HPDE6-E6E7 (cell line): ENCODE results near the gene MST1R.

Source experiments
- DNase-seq: peaks from one replicate; pipeline ENCODE4 v3.0.0; 2011; ENCODE audit warnings: missing footprints; ENCODE audit errors: extremely low spot score

Gene MST1R

DNA sequence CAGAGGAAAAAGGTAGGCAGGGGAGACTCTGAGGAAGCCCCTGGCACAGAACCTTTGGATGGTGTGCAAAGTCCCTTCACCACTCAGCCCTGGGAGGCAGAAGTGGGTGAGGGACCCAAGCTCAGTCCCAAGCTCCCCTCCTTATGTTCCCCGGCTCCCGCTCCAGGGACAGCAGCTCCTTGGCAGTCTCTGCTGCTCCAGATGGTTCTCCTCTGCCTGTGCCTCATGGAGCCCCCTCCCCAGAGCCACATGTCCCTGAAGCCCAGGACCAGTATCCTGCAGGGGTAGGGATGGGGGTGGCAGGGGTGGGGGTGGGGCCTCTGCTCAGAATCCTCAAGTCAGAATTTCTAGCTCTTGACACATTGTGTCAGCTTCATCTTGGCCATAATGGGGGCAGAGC lies 26.0 kb downstream of the MST1R start:
- no peak for DNase-seq

DNA sequence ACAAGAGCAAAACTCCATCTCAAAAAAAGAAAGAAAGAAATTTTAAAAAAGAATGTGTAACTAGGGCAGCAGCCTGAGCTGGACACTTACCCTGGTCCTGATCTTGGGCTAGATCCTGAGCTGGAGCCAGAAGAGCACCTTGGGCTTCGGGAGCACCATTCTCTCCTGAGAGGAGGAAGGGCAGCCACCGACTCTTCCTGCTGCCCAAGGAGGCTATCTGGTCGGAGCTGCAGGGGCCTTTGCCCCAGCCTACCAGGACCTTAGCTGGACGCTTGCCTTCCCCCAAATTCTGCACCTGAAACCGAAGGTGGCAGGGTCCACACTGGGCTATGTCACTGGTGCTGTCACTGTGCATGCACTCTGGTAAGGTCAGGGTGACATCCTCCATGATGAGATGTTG lies 27.1 kb downstream of the MST1R start:
- no peak for DNase-seq

DNA sequence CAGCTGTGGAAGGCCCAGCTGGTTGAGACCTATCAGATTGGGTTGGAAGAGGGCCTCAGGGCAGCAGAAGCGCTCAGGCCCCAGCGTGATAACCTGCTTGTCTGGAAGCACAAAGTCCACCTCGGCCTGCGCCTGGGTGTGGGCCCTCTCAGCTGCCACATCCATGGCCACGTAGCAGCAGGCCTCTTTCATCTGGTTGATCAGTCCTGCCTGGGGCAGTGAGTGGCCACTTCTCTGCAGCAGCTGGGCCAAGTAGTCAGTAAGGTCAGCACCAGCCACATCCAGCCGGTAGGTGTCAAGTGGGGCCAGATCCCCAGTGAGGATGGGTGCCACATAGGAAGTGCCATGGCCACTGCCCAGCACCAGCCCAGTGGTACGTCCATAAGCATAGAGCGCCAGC lies 30.1 kb downstream of the MST1R start:
- no peak for DNase-seq

DNA sequence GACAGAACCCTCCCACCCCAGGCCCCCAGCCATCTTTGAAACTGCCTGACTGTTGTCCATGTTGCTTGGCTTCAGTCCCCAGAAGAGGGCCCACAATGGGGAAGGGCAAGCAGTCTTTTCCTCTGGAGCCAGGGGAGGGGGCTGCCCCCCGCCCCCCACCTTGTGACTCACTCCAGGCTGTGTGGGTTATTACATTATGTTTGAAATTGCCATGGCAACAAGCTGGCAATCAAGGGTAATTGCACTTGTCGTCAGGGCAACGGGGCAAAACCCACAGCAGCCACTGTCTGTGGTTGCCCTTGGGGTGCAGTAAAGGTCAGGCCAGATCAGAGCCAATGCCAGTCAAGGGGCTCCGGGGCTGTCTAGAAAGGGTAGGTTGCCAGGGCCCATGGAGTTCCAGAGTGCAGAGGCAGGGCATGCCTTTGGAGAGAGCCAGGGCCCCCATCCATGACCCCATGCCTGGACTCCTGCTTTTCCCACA lies 30.8 kb downstream of the MST1R start:
- DNase-seq, result no peak

DNA sequence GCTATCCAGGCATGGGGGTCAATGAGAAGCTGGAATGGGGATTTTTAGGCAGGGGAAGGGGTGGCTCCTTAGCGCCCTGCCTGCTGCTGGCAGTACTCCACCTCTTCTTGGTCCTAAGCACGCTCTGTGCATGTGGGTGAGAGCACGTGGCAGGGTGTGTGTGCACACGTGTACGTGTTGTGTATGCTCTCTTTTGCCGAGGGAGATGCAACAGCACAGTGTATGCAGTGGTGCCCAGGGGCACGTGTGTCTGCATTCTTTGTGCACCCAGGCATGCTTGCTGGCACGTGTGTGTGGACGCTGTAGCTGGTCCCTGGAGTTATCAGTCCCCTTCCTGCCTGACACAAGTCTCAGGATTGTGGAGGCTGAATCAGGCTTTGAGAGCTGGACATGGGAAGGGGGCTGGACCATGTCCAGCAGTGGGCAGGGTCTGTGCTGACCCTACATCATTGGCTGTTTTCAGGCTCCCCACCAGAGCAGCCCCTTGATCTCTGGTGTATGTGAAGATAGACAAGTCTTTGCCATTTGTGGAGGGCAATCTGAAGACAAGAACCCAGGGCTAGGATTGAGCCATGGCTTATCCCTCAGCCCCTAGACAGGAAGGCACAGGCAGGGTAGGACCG lies 32.0 kb downstream of the MST1R start:
- DNase-seq, result no peak

DNA sequence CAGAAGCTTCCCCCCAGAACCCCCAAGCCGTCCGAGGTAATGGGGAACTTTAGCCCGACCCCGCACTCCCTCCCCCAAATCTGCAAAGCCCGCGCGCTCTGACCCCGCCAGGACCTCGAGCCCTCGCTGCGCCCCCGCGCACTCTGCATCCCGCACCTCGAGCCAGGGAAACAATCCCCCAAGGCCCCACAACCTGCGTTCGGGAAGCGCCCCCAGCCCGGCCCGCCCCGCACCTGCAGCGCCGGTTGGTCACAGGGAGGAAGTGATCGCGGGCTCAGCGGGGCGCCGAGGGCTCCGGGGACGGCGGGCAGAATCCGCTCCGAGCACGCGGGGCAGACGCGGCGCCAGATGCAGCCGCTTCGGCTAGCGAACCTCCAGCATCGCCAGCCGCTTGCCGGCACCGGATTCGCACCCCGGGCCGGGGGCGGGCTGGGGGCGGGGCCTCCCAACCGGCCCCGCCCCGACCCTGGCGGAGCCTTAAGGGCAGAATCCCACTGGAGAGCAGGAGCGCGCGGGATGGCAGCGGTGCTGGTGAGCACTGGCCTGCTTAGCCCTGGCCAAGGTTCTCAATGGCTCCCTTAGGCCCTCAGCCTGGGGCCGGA lies 34.0 kb downstream of the MST1R start, which contains the start of gene CAMKV:
TSS of gene CAMKV (minus strand) at position 382 of the 602 bp plus-strand sequence. CDS start 7,518 bp downstream, outside the sequence.
- DNase-seq, result no peak

DNA sequence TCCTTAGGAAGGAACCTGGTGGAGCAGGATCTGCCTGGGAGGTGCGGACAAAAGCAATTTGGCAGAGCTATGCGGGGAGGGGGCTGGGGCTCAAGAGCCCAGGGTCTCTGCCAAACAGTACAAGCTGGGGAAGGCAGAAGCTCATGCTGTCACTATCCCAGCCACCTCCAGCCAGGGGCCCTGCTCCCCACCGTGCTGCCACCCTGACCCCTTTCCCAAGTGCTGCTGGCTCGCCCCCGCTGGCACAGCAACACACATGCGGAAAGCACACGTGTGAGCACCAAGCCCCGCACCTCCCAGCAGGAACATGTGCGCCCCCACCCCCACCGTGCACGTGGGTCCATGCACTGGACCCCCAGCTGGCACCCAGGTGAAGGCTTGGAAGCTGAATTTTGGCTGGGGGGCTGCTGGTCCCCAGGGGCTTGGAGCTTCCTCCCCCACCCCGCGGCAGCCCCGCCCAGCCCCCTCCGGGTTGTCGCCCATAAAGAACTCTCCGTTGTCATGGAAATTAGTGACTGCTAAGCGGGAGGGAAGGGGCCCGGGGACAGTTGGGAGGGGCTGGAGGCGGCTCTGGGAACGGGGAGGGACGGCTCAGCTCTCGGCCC lies 34.7 kb downstream of the MST1R start:
- DNase-seq, result no peak

DNA sequence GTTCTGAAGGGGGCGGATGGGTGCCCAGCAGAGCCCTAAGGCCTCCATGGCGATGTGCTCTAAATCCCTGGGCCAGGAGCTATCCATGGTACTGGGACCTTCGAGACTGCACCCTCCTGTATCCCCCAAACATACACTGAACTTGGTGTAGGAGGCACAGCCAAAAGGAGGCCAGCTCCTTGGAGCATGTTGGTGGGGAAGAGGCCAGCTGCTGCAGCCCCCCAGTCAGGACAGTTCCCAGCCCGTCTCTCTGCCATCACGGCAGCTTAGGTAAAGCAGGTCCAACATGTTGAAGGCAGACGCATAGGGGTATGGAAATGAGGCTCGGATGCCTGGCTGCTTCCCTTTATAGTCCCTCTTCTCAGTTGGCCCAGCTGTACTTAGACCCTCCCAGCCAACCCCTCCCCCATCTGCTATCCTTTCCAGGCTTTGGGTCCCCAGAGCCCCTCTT lies 35.8 kb downstream of the MST1R start:
- no peak for DNase-seq

DNA sequence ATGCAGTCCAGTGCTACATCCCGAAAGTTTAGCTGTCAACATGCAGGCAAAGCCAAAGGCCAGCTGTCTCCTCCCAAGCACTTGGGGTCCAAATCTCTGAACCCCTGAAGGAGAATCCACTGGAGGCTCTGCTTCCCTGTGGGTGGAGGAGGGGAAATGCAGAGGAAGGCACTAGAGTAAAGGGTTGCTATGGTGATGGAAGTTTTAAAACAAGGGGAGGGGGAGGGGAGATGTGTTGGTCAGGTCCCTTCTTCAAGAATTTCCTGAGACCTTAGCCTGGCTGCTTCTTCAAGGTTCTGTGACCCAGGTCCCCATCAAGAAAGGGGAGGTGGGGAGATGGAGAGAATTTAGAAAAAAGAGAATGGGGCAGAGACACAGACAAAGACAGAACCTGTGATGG lies 36.3 kb downstream of the MST1R start:
- no peak for DNase-seq

DNA sequence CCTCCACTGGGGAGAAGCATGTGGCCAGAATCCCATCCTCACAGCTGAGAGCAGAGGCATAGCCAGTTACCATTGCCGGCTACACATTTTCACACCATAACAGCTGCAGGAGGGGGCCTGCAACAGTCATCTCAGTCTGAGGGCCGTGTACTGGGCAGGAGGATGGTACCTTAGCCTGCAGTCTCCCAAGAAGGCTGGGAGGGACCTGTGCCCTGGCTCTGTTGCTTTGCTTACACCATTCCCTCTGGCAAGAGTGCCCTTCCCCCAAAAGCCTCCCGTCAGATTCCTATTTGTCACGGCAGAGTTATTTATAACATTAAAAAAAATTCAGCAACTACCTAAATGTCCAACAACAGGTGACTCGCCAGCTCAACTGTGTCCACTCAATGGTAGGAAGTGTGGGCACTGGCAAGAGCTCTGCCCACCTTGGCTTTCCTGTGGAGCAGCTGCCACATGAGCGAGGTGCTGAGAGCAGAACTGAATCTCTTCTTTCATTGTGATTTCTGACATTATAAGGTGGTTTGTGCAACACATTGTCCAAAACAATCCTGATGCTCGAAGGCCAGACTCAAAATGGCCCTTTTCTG lies 38.4 kb downstream of the MST1R start:
- no peak for DNase-seq

DNA sequence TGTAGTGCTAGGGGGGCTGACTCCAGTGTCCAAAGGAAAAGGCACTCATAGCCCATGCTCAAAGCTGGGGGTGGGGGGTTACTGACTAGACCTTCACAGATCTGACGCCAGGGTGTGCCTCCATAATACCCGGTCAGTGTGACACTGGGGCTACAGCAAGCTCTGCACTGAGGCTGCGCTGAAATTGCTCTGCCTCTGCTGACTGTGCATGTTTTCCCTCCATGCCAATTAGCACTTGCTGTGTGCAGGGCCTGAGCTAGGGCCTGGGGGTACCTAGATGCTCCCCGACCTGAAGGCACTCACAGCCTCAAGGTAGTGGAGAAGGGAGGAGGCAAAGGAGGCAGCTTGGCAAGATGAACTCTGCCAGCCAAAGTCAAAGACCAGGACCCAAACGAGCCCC lies 39.2 kb downstream of the MST1R start:
- no peak for DNase-seq

DNA sequence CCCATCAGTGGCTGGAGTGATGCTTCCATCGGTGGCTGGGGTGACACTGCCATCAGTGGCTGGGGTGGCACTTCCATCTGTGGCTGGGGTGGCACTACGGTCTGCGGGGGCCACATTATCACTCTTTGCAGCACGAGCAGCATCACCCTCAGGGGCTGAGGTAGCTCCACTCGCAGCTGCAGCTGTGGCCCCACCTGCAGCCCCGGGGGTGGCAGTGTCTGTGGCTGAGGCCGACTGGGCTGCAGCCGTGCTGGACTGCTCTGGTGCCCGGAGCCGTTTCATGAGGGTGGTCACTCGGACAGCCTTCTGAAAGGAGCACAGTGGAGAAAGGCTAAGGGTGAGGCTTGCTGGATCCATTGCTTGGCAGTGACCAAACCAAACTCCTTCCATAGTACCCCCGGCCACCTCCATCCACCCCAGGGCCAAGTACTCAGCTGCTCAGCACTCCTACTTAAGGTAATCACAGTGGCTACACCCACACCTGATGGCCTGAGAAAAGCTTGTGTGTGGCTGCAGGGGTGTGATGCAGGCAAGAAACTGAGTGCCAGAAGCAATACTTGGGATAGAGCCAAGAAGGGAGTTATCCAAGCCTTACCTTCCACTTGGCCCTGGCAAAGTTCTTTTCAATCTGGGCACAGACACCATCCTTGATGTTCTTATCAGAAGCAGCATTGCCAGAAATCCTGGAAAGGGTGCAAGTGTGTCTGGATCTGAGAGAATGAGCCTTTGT lies 43.9 kb downstream of the MST1R start:
- DNase-seq, result no peak

DNA sequence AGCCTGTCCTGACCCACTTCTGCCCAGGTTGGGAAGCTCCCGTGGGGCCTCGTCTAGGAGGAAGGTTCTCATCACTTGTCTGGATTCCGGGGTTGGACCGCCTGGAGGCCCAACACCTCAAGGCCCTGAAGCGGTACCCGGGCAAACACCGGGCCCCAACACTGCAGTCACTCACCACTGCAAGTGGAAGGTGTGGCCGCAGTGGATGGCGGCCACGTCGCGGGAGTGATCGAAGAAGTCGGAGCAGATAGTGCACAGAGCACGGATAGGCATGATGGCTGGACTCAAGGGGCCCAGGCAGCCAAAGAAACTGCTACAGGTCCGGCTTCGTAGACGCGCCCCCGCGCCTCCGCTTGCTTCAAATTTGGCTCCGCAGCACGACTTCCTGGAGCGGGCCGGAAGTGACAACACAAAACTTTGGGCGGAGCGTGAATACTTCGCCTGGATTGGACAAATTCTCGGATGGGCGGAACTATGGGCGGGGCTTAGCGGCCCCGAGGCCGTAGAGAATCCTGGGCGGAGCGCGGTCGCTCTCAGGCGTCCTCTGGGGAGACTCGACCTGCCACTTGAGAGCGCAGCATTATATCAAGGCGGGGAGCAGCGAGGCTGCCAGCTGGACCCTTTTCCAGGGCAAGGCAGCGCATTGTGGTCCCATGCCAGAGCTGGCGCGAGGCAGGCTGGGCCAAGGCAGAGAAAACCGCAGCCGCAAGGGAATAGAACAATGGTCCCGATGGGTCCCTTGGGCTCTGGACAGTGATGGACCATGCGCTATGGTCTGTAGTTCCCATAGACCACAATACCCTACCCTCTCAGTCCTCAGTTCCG lies 47.3 kb downstream of the MST1R start, which contains the start of gene TRAIP:
TSS of gene TRAIP (minus strand) at position 384 of the 825 bp plus-strand sequence. CDS start at position 273, 111 bp downstream.
- DNase-seq, result peak; percentile 75

DNA sequence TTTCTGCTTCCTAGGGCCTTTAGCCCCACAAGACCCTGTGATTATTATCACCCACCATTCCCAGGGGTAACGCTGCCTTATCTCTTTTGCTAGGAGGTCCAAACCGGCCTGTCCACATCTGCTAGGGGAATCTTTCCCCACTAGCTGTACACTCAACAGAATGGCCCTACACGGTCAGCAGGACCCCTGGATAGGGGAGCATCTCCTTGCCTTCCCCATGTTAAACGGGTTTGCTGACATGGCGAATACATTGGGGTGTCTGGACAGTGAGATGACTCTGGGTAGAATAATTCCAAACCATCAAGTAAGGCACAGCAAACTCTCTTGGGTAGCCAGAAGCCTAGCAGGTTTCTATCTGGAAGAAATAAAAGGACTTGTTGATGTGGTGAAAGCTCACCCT lies 48.0 kb downstream of the MST1R start:
- DNase-seq, result no peak

DNA sequence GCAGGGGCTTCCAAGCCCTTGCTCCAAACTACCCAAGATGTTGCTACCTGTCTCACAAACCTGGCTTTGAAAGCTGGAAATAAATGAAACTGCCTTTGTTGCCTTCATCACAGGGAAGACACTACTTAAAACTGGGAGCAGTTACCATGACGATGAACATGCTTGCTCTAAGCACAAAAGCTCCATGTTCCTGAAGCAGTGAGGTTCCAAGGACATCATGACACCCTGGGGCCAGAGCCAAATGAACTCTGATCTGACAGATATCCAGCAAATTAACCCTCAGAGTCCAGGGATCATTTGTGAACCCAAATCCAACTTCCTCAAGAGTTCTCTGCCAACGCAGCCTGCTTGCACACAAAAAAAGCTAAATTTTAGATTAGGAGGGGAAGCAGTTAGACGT lies 58.0 kb downstream of the MST1R start:
- DNase-seq, result no peak

DNA sequence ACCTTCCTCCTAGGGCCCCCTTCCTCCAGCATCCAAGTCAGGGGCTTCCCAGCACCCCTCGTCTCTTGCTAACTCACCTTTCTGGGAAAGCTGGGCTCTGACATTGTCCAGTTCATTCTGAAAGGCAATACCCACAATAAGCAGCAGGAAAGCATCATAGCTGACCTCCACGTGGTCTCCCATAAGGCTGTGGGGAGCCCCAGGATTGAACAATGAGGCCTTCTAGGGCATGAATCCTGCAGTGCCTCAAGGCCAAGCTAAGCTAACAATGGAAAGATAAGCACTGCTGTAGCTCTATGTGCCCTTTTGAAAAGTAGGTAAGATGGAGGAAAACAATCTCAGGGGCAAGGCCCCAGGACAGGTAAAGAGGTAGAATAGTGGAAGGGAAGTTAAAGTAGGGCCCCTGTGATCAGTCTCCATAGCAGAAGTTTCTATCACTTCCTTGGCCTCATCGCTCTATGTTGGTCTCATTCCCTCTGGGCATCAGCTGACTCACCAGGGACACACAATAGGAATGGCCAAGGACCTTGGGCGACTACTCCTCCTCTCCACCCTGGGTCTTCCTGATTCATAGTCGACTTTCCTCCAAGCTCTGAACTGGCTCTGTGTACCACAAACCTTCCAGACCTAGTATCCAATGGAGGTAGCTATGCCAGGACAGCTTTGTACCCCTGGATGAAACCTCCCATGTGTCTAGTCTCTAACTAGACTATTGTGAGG lies 59.0 kb downstream of the MST1R start:
- no peak for DNase-seq

DNA sequence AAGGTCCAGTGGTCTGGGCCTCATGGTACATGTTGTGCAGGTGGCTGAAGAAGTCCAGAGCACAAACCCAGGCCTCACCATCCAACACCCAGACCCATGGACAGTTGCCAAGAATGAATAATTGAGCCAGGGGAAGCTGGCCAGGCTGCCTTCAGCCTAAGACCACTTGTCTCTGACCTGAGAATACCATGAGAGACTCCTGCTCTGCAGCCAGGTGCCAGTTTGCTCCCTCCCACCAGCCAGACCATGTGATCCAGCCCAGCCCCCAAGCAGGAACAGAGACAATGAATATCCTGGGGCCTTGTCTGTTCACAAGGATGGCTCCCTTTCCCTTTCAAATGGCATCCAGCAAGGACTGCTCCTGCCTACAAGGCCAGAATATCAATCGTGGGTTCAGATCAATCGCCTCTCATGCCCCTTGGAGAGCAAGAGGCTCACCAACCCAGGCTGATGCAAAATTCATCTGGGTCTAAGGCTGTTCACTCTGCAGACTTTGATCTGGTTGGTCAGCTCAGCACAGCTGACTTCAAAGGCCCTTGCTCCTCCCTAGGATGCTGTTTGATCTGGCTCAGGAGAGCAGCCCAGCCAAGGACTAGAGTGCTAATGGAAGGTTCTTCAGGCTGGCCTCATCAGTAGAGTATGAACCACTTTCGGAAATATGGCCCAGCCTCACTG lies 60.7 kb downstream of the MST1R start:
- no peak for DNase-seq

DNA sequence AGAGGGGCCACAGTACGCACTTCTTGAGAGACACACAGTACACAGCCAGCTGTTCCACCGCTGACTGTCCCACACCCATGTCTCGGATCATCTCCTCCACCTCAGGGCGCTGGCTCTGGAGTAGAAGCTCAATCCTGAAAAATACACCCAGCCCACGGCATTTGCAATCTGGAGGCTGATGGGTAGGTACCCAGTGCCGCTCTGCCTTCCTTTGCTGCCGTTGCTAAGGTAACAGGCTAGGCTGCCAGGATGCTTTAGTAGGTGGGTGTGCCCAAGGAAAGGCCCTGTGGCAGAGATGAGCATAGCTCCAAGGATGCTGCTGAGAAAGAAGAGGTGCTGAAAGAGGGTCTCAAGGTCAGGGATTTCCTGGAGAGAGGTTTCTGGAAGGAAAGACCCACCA lies 61.9 kb downstream of the MST1R start:
- no peak for DNase-seq

DNA sequence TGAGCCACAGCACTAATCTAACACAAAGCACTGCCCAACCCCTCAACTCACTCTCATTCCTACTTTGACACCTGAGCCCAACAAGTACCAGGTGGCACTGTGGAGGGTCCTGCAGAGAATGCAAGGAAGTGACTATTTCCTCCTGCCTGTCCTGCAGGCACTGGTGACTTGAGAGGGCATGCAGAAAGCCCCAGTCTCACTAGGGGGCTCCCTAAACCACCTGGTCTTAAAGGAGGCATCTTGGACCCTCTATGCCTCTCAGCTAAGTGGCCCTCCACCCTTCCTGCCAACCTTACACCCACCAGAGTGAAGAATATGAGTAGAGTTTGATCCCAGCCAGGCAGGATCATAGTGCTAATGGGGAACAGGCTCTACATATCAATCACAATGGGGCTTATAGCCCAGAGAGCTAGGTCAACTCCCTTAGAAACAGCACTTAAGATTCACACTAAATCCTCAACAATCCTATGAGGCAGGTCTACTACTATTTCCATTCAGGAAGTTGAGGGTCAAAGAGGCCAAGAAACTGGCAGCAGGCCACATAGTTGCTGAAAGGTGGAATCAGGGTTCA lies 62.5 kb downstream of the MST1R start:
- DNase-seq, result no peak

DNA sequence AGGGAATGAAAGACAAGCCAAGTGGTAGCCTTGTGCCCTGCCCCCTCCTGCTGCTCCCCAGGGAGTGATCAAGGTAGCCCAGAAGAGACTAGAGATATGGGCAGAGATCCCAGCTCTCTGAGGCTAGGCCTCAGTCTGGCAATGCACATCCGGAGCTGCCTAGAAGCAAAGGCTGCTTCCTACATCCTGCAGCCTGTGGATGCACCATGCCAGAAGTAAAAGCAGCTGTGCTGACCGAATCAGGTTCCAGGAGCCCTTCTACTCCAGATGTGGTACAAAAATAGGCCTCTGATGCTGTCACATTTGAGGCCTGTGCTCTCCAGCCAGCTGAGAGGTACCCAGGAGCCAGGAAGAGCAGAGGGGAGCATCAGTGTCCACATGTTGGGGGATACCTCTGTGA lies 63.3 kb downstream of the MST1R start:
- no peak for DNase-seq
